Glutamatergic neuron (in vitro differentiated cells): ENCODE data around the gene NDUFS5. TPM values are rescaled to one million over a fixed set of nuclear protein-coding genes. Genes with fewer than 3 reads are reported as not detected.
"Not testable (repeated sequence)": the region's sequence is repeated elsewhere in the genome, so short reads cannot be mapped to it uniquely, and the experiment has no call there.

Experiments used
- DNase-seq: peaks from one replicate; pipeline ENCODE4 v3.0.0; 2022
- H3K27ac Mint-ChIP-seq: one replicate; pipeline ENCODE4 v1.8.0; 2020; ENCODE audit warnings: mild to moderate bottlenecking, mixed read lengths, inconsistent platforms; ENCODE audit not compliant: unreplicated experiment
- H3K27me3 Mint-ChIP-seq: one replicate; pipeline ENCODE4 v1.8.0; 2020; ENCODE audit warnings: mild to moderate bottlenecking, moderate library complexity, mixed read lengths, inconsistent platforms; ENCODE audit not compliant: unreplicated experiment
- H3K36me3 Mint-ChIP-seq: one replicate; pipeline ENCODE4 v1.8.0; 2020; ENCODE audit warnings: mild to moderate bottlenecking, mixed read lengths, inconsistent platforms; ENCODE audit not compliant: unreplicated experiment
- H3K4me1 Mint-ChIP-seq: one replicate; pipeline ENCODE4 v1.8.0; 2020; ENCODE audit warnings: mild to moderate bottlenecking, low read depth, mixed read lengths, inconsistent platforms; ENCODE audit not compliant: unreplicated experiment
- H3K4me3 Mint-ChIP-seq: one replicate; pipeline ENCODE4 v1.8.0; 2020; ENCODE audit warnings: mild to moderate bottlenecking, mixed read lengths, inconsistent platforms; ENCODE audit not compliant: unreplicated experiment
- H3K9me3 Mint-ChIP-seq: one replicate; pipeline ENCODE4 v1.8.0; 2020; ENCODE audit warnings: mild to moderate bottlenecking, moderate library complexity, mixed read lengths, inconsistent platforms; ENCODE audit not compliant: unreplicated experiment
- CTCF ChIP-seq: fragments of 200-600 bp; sonication (generic); IDR thresholded peaks from one replicate; pipeline ENCODE4 v1.5.0; 2021; ENCODE audit not compliant: partially characterized antibody, unreplicated experiment
- total RNA-seq: library from RNA; stranded (reverse); fragmentation: NEBNext Ultra II Directional; extraction: Animal tissue kit (Norgen Biotek cat#: 25700); gene quantifications from one replicate; pipeline ENCODE4 v1.2.1, GENCODE V29; 2021; ENCODE audit not compliant: unreplicated experiment

NDUFS5 gene
- total RNA-seq, 1 donor from 2014 or later: 320 TPM

- no peak for TF ChIP-seq CTCF
- H3K27ac Mint-ChIP-seq: no peak overlapping the region
- H3K27me3 Mint-ChIP-seq: peaks cover 1% of the 10 kb centered on the region
- H3K4me1 Mint-ChIP-seq: peaks cover 4% of the 10 kb centered on the region
- peaks cover 4% of the 10 kb centered on the region for H3K9me3 Mint-ChIP-seq
- H3K36me3 Mint-ChIP-seq: no peaks in the 10 kb centered on the region
- no peak for DNase-seq
- no peak overlapping the region for H3K4me3 Mint-ChIP-seq
Observed at GRCh38 chr1:39051956-39052355, 25.8 kb downstream of the NDUFS5 start.

GRCh38 chr1:39055213-39055710, 29.1 kb downstream of the NDUFS5 start:
- not testable (repeated sequence) for H3K4me3 Mint-ChIP-seq, H3K27ac Mint-ChIP-seq, H3K9me3 Mint-ChIP-seq

GRCh38 chr1:39061516-39061915, 35.4 kb downstream of the NDUFS5 start:
- H3K27ac Mint-ChIP-seq, H3K9me3 Mint-ChIP-seq, H3K4me1 Mint-ChIP-seq, H3K4me3 Mint-ChIP-seq, DNase-seq, H3K27me3 Mint-ChIP-seq, H3K36me3 Mint-ChIP-seq: not testable (repeated sequence)

More at GRCh38 chr1:39055213-39055710, 29.1 kb downstream of the NDUFS5 start:
- H3K4me1 Mint-ChIP-seq, DNase-seq, H3K36me3 Mint-ChIP-seq, H3K27me3 Mint-ChIP-seq: not testable (repeated sequence)

- H3K27ac Mint-ChIP-seq: no peak overlapping the region
- TF ChIP-seq CTCF: no peak
- no peaks in the 10 kb centered on the region for H3K9me3 Mint-ChIP-seq
- no peak overlapping the region for H3K4me3 Mint-ChIP-seq
- H3K4me1 Mint-ChIP-seq: no peaks in the 10 kb centered on the region
- H3K36me3 Mint-ChIP-seq: no peaks in the 10 kb centered on the region
- H3K27me3 Mint-ChIP-seq: no peaks in the 10 kb centered on the region
- DNase-seq: no peak
Observed at GRCh38 chr1:39061951-39062350, 35.8 kb downstream of the NDUFS5 start.

- H3K27me3 Mint-ChIP-seq: no peaks in the 10 kb centered on the region
- DNase-seq: no peak
- H3K9me3 Mint-ChIP-seq: no peaks in the 10 kb centered on the region
- TF ChIP-seq CTCF: no peak
- no peaks in the 10 kb centered on the region for H3K36me3 Mint-ChIP-seq
- H3K27ac Mint-ChIP-seq: no peak overlapping the region
- H3K4me1 Mint-ChIP-seq: no peaks in the 10 kb centered on the region
- no peak overlapping the region for H3K4me3 Mint-ChIP-seq
Observed at GRCh38 chr1:39063191-39063590, 37.0 kb downstream of the NDUFS5 start.

GRCh38 chr1:39063775-39064174, 37.6 kb downstream of the NDUFS5 start:
- H3K9me3 Mint-ChIP-seq: no peaks in the 10 kb centered on the region
- H3K27me3 Mint-ChIP-seq: no peaks in the 10 kb centered on the region

More at GRCh38 chr1:39063775-39064174, 37.6 kb downstream of the NDUFS5 start:
- no peaks in the 10 kb centered on the region for H3K36me3 Mint-ChIP-seq
- DNase-seq: no peak
- H3K4me1 Mint-ChIP-seq: no peaks in the 10 kb centered on the region
- no peak overlapping the region for H3K27ac Mint-ChIP-seq
- H3K4me3 Mint-ChIP-seq: no peak overlapping the region
- no peak for TF ChIP-seq CTCF
